ENCODE measurements around the gene MAST4. TPM values are rescaled to one million over a fixed set of nuclear protein-coding genes. Genes with fewer than 3 reads are reported as not detected.
"Not testable (repeated sequence)": the region's sequence is repeated elsewhere in the genome, so short reads cannot be mapped to it uniquely, and the experiment has no call there.

Gene MAST4
- total and polyA plus RNA-seq, 2 donors from 2014 or later: 27.3 to 31.4 TPM

DNA sequence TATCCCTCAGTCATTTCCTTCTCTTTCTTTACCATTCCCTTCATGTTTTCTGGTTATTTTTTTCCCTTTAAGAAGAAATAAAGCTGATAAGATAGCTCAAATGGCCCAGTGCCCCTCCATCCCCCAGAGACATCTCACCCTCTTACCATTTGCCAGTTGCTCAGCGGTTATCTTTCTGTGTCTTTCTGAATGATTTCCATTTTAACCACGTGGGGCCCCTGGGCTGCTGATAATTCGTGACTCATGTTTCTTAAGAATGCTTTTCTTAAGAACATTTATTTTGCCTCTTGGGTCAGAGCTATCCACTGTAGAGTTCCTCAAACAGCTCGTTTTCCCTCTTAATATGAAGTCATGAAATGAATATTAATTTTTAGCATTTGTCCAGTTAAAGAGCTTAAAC lies 147.8 kb downstream of the MAST4 start:
- DNase-seq: no peak
- FAIRE-seq: no peak
- Histone ChIP-seq H3K4me3 (ENCODE audit: low read length in 3 of 3) (no peak overlapping the region), H3K27me3 (ENCODE audit: control insufficient read depth, insufficient read depth, low read length) (no peaks in the 10 kb centered on the region), H3K4me1 (ENCODE audit: control insufficient read depth in 2 of 3, insufficient read depth in 2 of 3, low read depth in 1 of 3, low read length in 3 of 3) (peaks cover 0 to 14% (median 4%) of the 10 kb centered on the region in 3 donors), H3K27ac (ENCODE audit: low read depth in 2 of 2, low read length in 2 of 2) (no peak overlapping the region), H3K36me3 (ENCODE audit: control insufficient read depth in 2 of 3, insufficient read depth in 3 of 3, low read length in 3 of 3) (no peaks in the 10 kb centered on the region), H3K9me3 (ENCODE audit: control insufficient read depth in 2 of 3, insufficient read depth in 1 of 3, low read length in 3 of 3) (no peaks in the 10 kb centered on the region), H3K9ac (ENCODE audit: low read length in 3 of 3) (no peak overlapping the region)
- intact Hi-C loops (cut with DNase I): no loop called here
- TF ChIP-seq, protein P1, sequence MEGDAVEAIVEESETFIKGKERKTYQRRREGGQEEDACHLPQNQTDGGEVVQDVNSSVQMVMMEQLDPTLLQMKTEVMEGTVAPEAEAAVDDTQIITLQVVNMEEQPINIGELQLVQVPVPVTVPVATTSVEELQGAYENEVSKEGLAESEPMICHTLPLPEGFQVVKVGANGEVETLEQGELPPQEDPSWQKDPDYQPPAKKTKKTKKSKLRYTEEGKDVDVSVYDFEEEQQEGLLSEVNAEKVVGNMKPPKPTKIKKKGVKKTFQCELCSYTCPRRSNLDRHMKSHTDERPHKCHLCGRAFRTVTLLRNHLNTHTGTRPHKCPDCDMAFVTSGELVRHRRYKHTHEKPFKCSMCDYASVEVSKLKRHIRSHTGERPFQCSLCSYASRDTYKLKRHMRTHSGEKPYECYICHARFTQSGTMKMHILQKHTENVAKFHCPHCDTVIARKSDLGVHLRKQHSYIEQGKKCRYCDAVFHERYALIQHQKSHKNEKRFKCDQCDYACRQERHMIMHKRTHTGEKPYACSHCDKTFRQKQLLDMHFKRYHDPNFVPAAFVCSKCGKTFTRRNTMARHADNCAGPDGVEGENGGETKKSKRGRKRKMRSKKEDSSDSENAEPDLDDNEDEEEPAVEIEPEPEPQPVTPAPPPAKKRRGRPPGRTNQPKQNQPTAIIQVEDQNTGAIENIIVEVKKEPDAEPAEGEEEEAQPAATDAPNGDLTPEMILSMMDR (IDR thresholded peaks at IDR 0.05; ENCODE audit: borderline replicate concordance, extremely low read depth, insufficient read depth): no peak

DNA sequence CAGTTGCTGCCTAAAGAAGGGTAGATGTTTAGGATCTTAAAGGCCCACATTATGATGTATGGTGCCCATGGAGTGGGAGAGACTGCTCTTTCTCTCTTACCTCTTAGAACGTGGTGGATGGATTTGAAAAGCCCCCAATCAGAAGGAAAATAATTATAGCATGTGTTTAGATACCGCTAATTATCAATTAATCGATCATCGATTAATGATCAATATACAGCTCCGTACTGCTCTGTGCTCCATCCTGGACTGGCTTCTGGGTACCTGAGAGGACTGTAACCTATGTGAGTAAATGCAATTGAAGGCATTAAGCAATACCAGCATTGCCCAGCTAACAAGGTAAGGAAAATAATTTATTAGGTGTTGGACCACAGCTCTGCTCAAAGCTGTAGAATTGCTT lies 149.1 kb downstream of the MAST4 start:
- no peak for FAIRE-seq
- intact Hi-C loops (cut with DNase I): no loop called here
- Histone ChIP-seq H3K27ac (ENCODE audit: low read depth in 2 of 2, low read length in 2 of 2) (no peak overlapping the region), H3K27me3 (ENCODE audit: control insufficient read depth, insufficient read depth, low read length) (no peaks in the 10 kb centered on the region), H3K9ac (ENCODE audit: low read length in 3 of 3) (no peak overlapping the region), H3K36me3 (ENCODE audit: control insufficient read depth in 2 of 3, insufficient read depth in 3 of 3, low read length in 3 of 3) (no peaks in the 10 kb centered on the region), H3K4me1 (ENCODE audit: control insufficient read depth in 2 of 3, insufficient read depth in 2 of 3, low read depth in 1 of 3, low read length in 3 of 3) (peaks cover 0 to 11% (median 4%) of the 10 kb centered on the region in 3 donors), H3K4me3 (ENCODE audit: low read length in 3 of 3) (no peak overlapping the region), H3K9me3 (ENCODE audit: control insufficient read depth in 2 of 3, insufficient read depth in 1 of 3, low read length in 3 of 3) (no peaks in the 10 kb centered on the region)
- no peak for DNase-seq
- TF ChIP-seq, protein P1 (IDR thresholded peaks at IDR 0.05; ENCODE audit: borderline replicate concordance, extremely low read depth, insufficient read depth): no peak

DNA sequence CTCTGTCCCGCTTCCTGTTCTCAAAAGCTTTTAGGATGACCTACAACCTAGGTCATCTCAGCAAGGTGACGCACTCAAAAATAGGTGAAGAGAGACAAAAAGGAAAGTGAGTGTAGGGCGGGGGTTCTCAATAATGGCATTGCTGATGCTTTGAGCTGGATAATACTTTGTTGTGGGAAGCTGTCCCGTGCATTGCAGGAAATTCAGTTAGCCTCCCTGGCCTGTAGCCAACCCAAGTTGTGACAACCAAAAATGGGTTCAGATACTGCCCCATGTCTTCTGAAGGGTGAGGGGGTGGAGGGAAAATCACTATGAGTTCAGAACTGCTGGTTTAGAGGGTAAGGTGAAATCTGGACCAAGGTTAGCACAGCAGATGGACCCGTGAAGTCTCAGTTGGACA lies 151.4 kb downstream of the MAST4 start:
- intact Hi-C loops (cut with DNase I): no loop called here
- no peak overlapping the region for H3K4me3 ChIP-seq (ENCODE audit: low read length in 3 of 3)
- no peaks in the 10 kb centered on the region for H3K36me3 ChIP-seq (ENCODE audit: control insufficient read depth in 2 of 3, insufficient read depth in 3 of 3, low read length in 3 of 3)
- H3K27me3 ChIP-seq (ENCODE audit: control insufficient read depth, insufficient read depth, low read length): no peaks in the 10 kb centered on the region
- H3K9ac ChIP-seq (ENCODE audit: low read length in 3 of 3): no peak overlapping the region
- H3K27ac ChIP-seq (ENCODE audit: low read depth in 2 of 2, low read length in 2 of 2): no peak overlapping the region
- DNase-seq (no peak), FAIRE-seq (no peak)
- peaks cover 0 to 8% (median 0%) of the 10 kb centered on the region in 3 donors for H3K4me1 ChIP-seq (ENCODE audit: control insufficient read depth in 2 of 3, insufficient read depth in 2 of 3, low read depth in 1 of 3, low read length in 3 of 3)
- TF ChIP-seq, protein P1 (IDR thresholded peaks at IDR 0.05; ENCODE audit: borderline replicate concordance, extremely low read depth, insufficient read depth): no peak
- no peaks in the 10 kb centered on the region for H3K9me3 ChIP-seq (ENCODE audit: control insufficient read depth in 2 of 3, insufficient read depth in 1 of 3, low read length in 3 of 3)

DNA sequence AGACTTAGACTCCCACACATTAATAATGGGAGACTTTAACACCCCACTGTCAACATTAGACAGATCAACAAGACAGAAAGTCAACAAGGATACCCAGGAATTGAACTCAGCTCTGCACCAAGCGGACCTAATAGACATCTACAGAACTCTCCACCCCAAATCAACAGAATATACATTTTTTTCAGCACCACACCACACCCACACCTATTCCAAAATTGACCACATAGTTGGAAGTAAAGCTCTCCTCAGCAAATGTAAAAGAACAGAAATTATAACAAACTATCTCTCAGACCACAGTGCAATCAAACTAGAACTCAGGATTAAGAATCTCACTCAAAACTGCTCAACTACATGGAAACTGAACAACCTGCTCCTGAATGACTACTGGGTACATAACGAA lies 156.5 kb downstream of the MAST4 start:
- intact Hi-C loops (cut with DNase I); H3K9me3 ChIP-seq (ENCODE audit: control insufficient read depth in 2 of 3, insufficient read depth in 1 of 3, low read length in 3 of 3); H3K27me3 ChIP-seq (ENCODE audit: control insufficient read depth, insufficient read depth, low read length); H3K9ac ChIP-seq (ENCODE audit: low read length in 3 of 3); H3K27ac ChIP-seq (ENCODE audit: low read depth in 2 of 2, low read length in 2 of 2); H3K4me3 ChIP-seq (ENCODE audit: low read length in 3 of 3); H3K36me3 ChIP-seq (ENCODE audit: control insufficient read depth in 2 of 3, insufficient read depth in 3 of 3, low read length in 3 of 3); H3K4me1 ChIP-seq (ENCODE audit: control insufficient read depth in 2 of 3, insufficient read depth in 2 of 3, low read depth in 1 of 3, low read length in 3 of 3); FAIRE-seq; DNase-seq: not testable (repeated sequence)
